ENCODE measurements around the gene KLF13. TPM values are rescaled to one million over a fixed set of nuclear protein-coding genes. Genes with fewer than 3 reads are reported as not detected.
A peak's percentile ranks its signal among the peaks of the same experiment; 100 is the strongest.

KLF13 gene
- total RNA-seq, 1 donor from 2014 or later = 31.0 TPM

- Histone ChIP-seq H3K27ac (ENCODE audit: low read depth, low read length) (peak overlapping the region; percentile 50), H3K4me3 (ENCODE audit: insufficient read depth, low read depth, low read length) (peak overlapping the region; percentile 66), H3K36me3 (ENCODE audit: insufficient read depth, low read length) (no peaks in the 10 kb centered on the region), H3K9me3 (ENCODE audit: insufficient read depth, low read depth, low read length) (no peaks in the 10 kb centered on the region), H3K27me3 (ENCODE audit: insufficient read depth, low read length) (no peaks in the 10 kb centered on the region), H3K4me2 (ENCODE audit: low read length) (peak overlapping the region; percentile 100), H4K20me1 (ENCODE audit: insufficient read depth, low read length) (peaks cover 6% of the 10 kb centered on the region), H2AFZ (ENCODE audit: low read depth, low read length) (peak overlapping the region; percentile 99), H3K9ac (ENCODE audit: low read length) (peak overlapping the region; percentile 83), H3K79me2 (ENCODE audit: insufficient read depth, low read length) (no peaks in the 10 kb centered on the region), H3K4me1 (ENCODE audit: insufficient read depth, low read length) (peaks cover 18% of the 10 kb centered on the region)
- Mint-ChIP-seq H3K4me1 (ENCODE audit: low read depth, unreplicated experiment) (peaks cover 8% of the 10 kb centered on the region), H3K27me3 (ENCODE audit: low read depth, unreplicated experiment) (peaks cover 11% of the 10 kb centered on the region), H3K27ac (ENCODE audit: unreplicated experiment) (peak overlapping the region; percentile 77), H3K4me3 (ENCODE audit: unreplicated experiment) (peak overlapping the region; percentile 78), H3K9me3 (ENCODE audit: unreplicated experiment) (peaks cover under 1% of the 10 kb centered on the region), H3K36me3 (ENCODE audit: low read depth, unreplicated experiment) (no peaks in the 10 kb centered on the region)
- TF ChIP-seq CTCF (IDR thresholded peaks at IDR 0.05; ENCODE audit: insufficient read depth, low read depth, low read length) = no peak
- TF ChIP-seq EZH2 (IDR thresholded peaks at IDR 0.05; ENCODE audit: insufficient read depth, low read length) = no peak
- no peak for FAIRE-seq
- peak; percentile 56 for DNase-seq (ENCODE audit: low read depth)
Observed at GRCh38 chr15:31391687-31392671, 65.3 kb downstream of the KLF13 start.

DNA sequence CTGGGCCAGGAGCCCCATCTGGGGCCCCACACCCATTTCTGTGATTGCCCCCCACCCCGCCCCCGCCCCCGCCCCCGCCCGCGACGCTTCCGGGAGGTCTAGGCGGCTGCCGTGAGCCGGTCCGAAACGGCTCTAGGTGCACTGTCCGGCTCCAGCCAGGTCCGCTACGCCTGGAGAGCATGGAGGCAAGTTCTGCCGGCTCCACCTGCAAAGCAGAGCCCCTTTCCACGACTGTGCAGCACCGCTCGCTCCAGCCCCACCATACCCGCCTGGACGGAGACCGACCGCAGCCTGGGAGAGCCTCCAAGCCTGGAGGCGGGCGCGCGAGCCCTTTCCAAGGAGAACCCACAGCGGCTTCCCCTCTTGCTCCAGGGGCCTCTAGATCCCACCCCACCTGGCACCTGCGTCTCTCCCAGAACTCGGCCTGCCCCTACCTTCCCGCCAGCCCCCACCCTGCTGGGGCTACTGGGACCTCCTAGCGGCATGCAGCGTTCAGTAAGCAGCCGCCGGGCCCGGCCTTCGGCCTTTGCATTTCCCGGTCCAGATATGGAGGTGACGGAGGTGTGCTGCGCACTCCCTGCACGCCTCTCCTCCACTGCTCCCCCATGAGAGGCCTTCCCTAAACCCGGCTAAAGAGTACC lies 66.2 kb downstream of the KLF13 start:
- Histone ChIP-seq H3K27me3 (ENCODE audit: insufficient read depth, low read length) (no peaks in the 10 kb centered on the region), H3K4me2 (ENCODE audit: low read length) (peak overlapping the region; percentile 100), H3K4me1 (ENCODE audit: insufficient read depth, low read length) (peaks cover 17% of the 10 kb centered on the region), H3K27ac (ENCODE audit: low read depth, low read length) (no peak overlapping the region), H3K36me3 (ENCODE audit: insufficient read depth, low read length) (no peaks in the 10 kb centered on the region), H3K4me3 (ENCODE audit: insufficient read depth, low read depth, low read length) (peak overlapping the region; percentile 66), H2AFZ (ENCODE audit: low read depth, low read length) (peak overlapping the region; percentile 60), H3K79me2 (ENCODE audit: insufficient read depth, low read length) (no peaks in the 10 kb centered on the region), H3K9ac (ENCODE audit: low read length) (no peak overlapping the region), H3K9me3 (ENCODE audit: insufficient read depth, low read depth, low read length) (no peaks in the 10 kb centered on the region), H4K20me1 (ENCODE audit: insufficient read depth, low read length) (peaks cover 1% of the 10 kb centered on the region)
- Mint-ChIP-seq H3K4me1 (ENCODE audit: low read depth, unreplicated experiment) (peaks cover 7% of the 10 kb centered on the region), H3K9me3 (ENCODE audit: unreplicated experiment) (no peaks in the 10 kb centered on the region), H3K27me3 (ENCODE audit: low read depth, unreplicated experiment) (peaks cover 11% of the 10 kb centered on the region), H3K36me3 (ENCODE audit: low read depth, unreplicated experiment) (no peaks in the 10 kb centered on the region), H3K4me3 (ENCODE audit: unreplicated experiment) (peak overlapping the region; percentile 78), H3K27ac (ENCODE audit: unreplicated experiment) (no peak overlapping the region)
- TF ChIP-seq EZH2 (IDR thresholded peaks at IDR 0.05; ENCODE audit: insufficient read depth, low read length) (no peak), CTCF (IDR thresholded peaks at IDR 0.05; ENCODE audit: insufficient read depth, low read depth, low read length) (no peak)
- DNase-seq (ENCODE audit: low read depth) (no peak), FAIRE-seq (no peak)

Data from astrocyte (in vitro differentiated cells and primary cell).